HepG2 (cell line): ENCODE data around the gene ACER3.

ENCODE experiments used
- ADNP ChIP-seq: sonication (generic); formaldehyde crosslinking; IDR thresholded peaks from 2 replicates; pipeline ENCODE4 v1.4.0; 2020; ENCODE audit warnings: missing genetic modification reagents
- EZH2 ChIP-seq: conservative IDR thresholded peaks from 2 replicates; pipeline ENCODE4 v1.6.1; 2012; ENCODE audit warnings: mild to moderate bottlenecking, low read depth, low read length, moderate library complexity
- FOXA1 ChIP-seq, 2 experiments: fragments of 450-650 bp in 1 of 2; sonication (generic) in 1 of 2; formaldehyde crosslinking in 1 of 2; IDR thresholded peaks; 2 replicates each; pipeline versions ENCODE4 v1.4.0 to v1.6.1; 2016 to 2020; ENCODE audit warnings: missing genetic modification reagents in 1 of 2
- HOXA7 ChIP-seq: sonication (generic); formaldehyde crosslinking; IDR thresholded peaks from 2 replicates; pipeline ENCODE4 v1.8.1; 2022; ENCODE audit warnings: mild to moderate bottlenecking, missing genetic modification reagents, moderate library complexity
- MAF1 ChIP-seq: sonication (generic); formaldehyde crosslinking; IDR thresholded peaks from 2 replicates; pipeline ENCODE4 v1.5.0; 2020; ENCODE audit warnings: missing genetic modification reagents, borderline replicate concordance
- NR3C1 ChIP-seq: sonication (generic); formaldehyde crosslinking; IDR thresholded peaks from 2 replicates; pipeline ENCODE4 v1.4.0; 2020; ENCODE audit warnings: missing genetic modification reagents
- POLR2AphosphoS5 ChIP-seq: IDR thresholded peaks from 2 replicates; pipeline ENCODE4 v1.6.1; 2012; ENCODE audit warnings: low read depth, low read length
- TCF7L2 ChIP-seq: IDR thresholded peaks from 2 replicates; pipeline ENCODE4 v1.6.1; 2011; ENCODE audit warnings: mild to moderate bottlenecking, low read depth, low read length, moderate library complexity
- TF ChIP-seq, protein P1 (sequence below): IDR thresholded peaks from 2 replicates; pipeline ENCODE4 v1.6.1; 2012; ENCODE audit warnings: inconsistent platforms
- TF ChIP-seq, protein P2 (sequence below): sonication (generic); formaldehyde crosslinking; IDR thresholded peaks from 2 replicates; pipeline ENCODE4 v1.5.0; 2020; ENCODE audit warnings: mild to moderate bottlenecking, missing genetic modification reagents, moderate library complexity
- TF ChIP-seq, protein P3 (sequence below): sonication (generic); formaldehyde crosslinking; IDR thresholded peaks from 2 replicates; pipeline ENCODE4 v1.4.0; 2020; ENCODE audit warnings: missing genetic modification reagents
- TF ChIP-seq, protein P4 (sequence below), 2 experiments: IDR thresholded peaks; 2 replicates each; pipeline ENCODE4 v1.6.1; 2011 to 2012; ENCODE audit warnings: low read length in 2 of 2, borderline replicate concordance in 1 of 2, low read depth in 1 of 2, mild to moderate bottlenecking in 1 of 2, moderate library complexity in 1 of 2
- TF ChIP-seq, protein P5 (sequence below), 2 experiments: sonication (generic) in 1 of 2; formaldehyde crosslinking in 1 of 2; IDR thresholded peaks; 2 replicates each; pipeline versions ENCODE4 v1.5.1 to v1.6.1; 2011 to 2020; ENCODE audit warnings: borderline replicate concordance in 1 of 2, low read depth in 1 of 2, low read length in 1 of 2, mild to moderate bottlenecking in 1 of 2, missing genetic modification reagents in 1 of 2, moderate library complexity in 1 of 2

DNA sequence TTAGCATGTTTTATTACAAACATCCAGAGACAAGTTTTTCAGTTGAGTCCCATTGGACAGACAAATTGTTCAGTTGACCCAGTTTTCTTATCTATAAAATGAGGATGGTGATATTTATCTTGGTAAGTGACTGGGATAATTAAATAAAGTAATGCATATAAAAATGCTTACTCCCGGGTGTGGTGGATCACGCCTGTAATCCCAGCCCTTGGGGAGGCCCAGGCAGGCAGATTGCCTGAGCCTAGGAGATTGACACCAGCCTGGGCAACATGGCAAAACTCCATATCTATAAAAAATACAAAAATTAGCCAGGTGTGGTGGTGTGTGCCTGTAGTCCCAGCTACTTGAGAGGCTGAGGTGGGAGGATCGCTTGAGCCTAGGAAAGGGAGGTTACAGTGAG is 15.6 kb upstream of the ACER3 start:
- TF ChIP-seq, protein P1, sequence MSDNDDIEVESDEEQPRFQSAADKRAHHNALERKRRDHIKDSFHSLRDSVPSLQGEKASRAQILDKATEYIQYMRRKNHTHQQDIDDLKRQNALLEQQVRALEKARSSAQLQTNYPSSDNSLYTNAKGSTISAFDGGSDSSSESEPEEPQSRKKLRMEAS, result no peak
- TF ChIP-seq, protein P2, sequence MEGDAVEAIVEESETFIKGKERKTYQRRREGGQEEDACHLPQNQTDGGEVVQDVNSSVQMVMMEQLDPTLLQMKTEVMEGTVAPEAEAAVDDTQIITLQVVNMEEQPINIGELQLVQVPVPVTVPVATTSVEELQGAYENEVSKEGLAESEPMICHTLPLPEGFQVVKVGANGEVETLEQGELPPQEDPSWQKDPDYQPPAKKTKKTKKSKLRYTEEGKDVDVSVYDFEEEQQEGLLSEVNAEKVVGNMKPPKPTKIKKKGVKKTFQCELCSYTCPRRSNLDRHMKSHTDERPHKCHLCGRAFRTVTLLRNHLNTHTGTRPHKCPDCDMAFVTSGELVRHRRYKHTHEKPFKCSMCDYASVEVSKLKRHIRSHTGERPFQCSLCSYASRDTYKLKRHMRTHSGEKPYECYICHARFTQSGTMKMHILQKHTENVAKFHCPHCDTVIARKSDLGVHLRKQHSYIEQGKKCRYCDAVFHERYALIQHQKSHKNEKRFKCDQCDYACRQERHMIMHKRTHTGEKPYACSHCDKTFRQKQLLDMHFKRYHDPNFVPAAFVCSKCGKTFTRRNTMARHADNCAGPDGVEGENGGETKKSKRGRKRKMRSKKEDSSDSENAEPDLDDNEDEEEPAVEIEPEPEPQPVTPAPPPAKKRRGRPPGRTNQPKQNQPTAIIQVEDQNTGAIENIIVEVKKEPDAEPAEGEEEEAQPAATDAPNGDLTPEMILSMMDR, result no peak
- TF ChIP-seq POLR2AphosphoS5 (no peak), FOXA1 (IDR thresholded peaks at IDR 0.05) (no peak), FOXA1 (CRISPR knock-in tag; IDR thresholded peaks at IDR 0.05) (no peak), NR3C1 (CRISPR knock-in tag) (no peak), HOXA7 (CRISPR knock-in tag) (no peak), EZH2 (no peak), MAF1 (CRISPR knock-in tag) (no peak), TCF7L2 (no peak), ADNP (CRISPR knock-in tag) (no peak)
- TF ChIP-seq, protein P3, sequence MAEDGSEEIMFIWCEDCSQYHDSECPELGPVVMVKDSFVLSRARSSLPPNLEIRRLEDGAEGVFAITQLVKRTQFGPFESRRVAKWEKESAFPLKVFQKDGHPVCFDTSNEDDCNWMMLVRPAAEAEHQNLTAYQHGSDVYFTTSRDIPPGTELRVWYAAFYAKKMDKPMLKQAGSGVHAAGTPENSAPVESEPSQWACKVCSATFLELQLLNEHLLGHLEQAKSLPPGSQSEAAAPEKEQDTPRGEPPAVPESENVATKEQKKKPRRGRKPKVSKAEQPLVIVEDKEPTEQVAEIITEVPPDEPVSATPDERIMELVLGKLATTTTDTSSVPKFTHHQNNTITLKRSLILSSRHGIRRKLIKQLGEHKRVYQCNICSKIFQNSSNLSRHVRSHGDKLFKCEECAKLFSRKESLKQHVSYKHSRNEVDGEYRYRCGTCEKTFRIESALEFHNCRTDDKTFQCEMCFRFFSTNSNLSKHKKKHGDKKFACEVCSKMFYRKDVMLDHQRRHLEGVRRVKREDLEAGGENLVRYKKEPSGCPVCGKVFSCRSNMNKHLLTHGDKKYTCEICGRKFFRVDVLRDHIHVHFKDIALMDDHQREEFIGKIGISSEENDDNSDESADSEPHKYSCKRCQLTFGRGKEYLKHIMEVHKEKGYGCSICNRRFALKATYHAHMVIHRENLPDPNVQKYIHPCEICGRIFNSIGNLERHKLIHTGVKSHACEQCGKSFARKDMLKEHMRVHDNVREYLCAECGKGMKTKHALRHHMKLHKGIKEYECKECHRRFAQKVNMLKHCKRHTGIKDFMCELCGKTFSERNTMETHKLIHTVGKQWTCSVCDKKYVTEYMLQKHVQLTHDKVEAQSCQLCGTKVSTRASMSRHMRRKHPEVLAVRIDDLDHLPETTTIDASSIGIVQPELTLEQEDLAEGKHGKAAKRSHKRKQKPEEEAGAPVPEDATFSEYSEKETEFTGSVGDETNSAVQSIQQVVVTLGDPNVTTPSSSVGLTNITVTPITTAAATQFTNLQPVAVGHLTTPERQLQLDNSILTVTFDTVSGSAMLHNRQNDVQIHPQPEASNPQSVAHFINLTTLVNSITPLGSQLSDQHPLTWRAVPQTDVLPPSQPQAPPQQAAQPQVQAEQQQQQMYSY, result no peak
- TF ChIP-seq, protein P4, sequence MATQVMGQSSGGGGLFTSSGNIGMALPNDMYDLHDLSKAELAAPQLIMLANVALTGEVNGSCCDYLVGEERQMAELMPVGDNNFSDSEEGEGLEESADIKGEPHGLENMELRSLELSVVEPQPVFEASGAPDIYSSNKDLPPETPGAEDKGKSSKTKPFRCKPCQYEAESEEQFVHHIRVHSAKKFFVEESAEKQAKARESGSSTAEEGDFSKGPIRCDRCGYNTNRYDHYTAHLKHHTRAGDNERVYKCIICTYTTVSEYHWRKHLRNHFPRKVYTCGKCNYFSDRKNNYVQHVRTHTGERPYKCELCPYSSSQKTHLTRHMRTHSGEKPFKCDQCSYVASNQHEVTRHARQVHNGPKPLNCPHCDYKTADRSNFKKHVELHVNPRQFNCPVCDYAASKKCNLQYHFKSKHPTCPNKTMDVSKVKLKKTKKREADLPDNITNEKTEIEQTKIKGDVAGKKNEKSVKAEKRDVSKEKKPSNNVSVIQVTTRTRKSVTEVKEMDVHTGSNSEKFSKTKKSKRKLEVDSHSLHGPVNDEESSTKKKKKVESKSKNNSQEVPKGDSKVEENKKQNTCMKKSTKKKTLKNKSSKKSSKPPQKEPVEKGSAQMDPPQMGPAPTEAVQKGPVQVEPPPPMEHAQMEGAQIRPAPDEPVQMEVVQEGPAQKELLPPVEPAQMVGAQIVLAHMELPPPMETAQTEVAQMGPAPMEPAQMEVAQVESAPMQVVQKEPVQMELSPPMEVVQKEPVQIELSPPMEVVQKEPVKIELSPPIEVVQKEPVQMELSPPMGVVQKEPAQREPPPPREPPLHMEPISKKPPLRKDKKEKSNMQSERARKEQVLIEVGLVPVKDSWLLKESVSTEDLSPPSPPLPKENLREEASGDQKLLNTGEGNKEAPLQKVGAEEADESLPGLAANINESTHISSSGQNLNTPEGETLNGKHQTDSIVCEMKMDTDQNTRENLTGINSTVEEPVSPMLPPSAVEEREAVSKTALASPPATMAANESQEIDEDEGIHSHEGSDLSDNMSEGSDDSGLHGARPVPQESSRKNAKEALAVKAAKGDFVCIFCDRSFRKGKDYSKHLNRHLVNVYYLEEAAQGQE (IDR thresholded peaks at IDR 0.05; ENCODE audit: borderline replicate concordance in 1 of 2, low read depth in 1 of 2, low read length in 2 of 2), result no peak
- TF ChIP-seq, protein P5, sequence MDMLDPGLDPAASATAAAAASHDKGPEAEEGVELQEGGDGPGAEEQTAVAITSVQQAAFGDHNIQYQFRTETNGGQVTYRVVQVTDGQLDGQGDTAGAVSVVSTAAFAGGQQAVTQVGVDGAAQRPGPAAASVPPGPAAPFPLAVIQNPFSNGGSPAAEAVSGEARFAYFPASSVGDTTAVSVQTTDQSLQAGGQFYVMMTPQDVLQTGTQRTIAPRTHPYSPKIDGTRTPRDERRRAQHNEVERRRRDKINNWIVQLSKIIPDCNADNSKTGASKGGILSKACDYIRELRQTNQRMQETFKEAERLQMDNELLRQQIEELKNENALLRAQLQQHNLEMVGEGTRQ (IDR thresholded peaks at IDR 0.05; ENCODE audit: low read depth, low read length), result no peak
- TF ChIP-seq, protein P5 (CRISPR knock-in tag; IDR thresholded peaks at IDR 0.05; ENCODE audit: borderline replicate concordance), result no peak
